Measurements from ENCODE around the gene OPALIN.

DNA sequence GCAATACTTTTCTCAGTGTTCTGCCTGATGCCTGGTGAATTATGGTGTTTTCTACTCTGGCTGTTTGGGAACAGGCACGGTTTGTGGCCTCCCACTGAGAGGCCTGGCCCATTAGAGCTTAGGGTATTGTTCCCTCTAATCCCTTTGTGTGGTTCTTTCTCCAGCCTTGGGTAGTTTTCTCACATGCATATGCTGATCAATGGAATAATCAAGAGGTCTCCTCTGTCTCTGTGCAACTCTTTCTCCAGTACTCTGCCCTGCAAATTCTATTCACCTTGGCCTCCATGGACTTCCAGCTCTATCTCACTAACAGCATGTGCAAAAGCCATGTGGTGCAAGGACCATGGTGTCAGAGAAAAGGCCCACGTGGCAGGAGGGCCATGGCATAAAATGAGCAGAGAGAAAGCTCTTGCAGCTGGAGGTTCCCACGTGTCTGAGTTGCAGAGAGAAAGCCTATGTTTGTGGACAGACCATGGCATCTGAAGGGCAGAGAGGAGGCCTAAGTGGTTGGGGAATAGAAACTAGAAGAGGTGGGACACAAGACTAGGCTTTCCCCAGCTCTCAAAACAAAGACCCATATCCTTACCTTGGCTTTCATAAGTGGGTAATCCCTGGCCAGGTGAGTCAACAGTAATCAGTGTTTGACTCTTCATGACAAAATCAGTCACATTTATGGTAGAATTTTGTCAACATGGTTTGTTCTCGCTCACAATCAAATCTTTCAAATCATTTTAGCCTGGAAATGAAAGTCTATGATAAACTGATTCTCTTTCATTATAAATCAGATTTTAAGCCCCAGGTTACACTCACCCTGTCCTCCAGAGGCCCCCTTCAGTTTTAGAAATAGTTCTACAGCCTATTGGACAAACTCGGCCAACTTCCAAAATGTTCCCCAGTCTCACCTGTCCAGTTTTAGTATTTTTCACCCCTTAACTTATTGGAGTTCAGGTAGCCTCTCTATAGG lies 17.3 kb downstream of the OPALIN start:
- TF ChIP-seq POLR2AphosphoS5 (IDR thresholded peaks at IDR 0.05; ENCODE audit: borderline replicate concordance, low read depth, low read length): no peak
- no peak for TF ChIP-seq EZH2 (IDR thresholded peaks at IDR 0.05)
- no peak for TF ChIP-seq FOXP2 (optimal IDR thresholded peaks at IDR 0.05; ENCODE audit: control extremely low read depth, extremely low read length, insufficient read depth)

Data from SK-N-MC (cell line).